ENCODE results near the gene GAREM1. TPM values are rescaled to one million over a fixed set of nuclear protein-coding genes. Genes with fewer than 3 reads are reported as not detected.
A peak's percentile ranks its signal among the peaks of the same experiment; 100 is the strongest.
"Not testable (repeated sequence)": the region's sequence is repeated elsewhere in the genome, so short reads cannot be mapped to it uniquely, and the experiment has no call there.

The GAREM1 gene
- total RNA-seq, 1 donor from 2014 or later = 1.7 TPM

DNA sequence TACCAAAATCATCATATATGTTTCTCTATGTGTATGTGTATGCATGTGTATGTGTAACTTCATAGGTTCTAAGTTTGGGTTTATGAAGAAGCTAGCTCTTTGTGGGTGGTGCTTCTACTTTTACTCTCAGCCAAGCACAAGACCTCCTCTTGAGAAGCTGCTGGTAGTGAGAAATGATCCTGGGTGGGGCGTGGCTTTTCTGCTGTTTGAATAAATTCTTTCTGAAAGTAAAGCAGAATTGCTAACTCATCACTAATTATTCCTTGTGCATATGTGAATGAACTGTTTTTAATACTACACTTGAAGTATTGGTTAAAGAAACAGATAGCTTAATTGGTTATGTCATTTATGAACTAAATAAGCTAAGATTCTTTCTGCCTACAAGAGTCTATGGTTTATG lies 7.6 kb upstream of the GAREM1 start:
- no peaks in the 10 kb centered on the region for H3K36me3 Mint-ChIP-seq (ENCODE audit: unreplicated experiment)
- TF ChIP-seq, protein P1, sequence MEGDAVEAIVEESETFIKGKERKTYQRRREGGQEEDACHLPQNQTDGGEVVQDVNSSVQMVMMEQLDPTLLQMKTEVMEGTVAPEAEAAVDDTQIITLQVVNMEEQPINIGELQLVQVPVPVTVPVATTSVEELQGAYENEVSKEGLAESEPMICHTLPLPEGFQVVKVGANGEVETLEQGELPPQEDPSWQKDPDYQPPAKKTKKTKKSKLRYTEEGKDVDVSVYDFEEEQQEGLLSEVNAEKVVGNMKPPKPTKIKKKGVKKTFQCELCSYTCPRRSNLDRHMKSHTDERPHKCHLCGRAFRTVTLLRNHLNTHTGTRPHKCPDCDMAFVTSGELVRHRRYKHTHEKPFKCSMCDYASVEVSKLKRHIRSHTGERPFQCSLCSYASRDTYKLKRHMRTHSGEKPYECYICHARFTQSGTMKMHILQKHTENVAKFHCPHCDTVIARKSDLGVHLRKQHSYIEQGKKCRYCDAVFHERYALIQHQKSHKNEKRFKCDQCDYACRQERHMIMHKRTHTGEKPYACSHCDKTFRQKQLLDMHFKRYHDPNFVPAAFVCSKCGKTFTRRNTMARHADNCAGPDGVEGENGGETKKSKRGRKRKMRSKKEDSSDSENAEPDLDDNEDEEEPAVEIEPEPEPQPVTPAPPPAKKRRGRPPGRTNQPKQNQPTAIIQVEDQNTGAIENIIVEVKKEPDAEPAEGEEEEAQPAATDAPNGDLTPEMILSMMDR (IDR thresholded peaks at IDR 0.05) = no peak
- DNase-seq (ENCODE audit: extremely low spot score, unreplicated experiment) = no peak
- H3K4me1 Mint-ChIP-seq (ENCODE audit: unreplicated experiment) = no peaks in the 10 kb centered on the region
- peaks cover 40% of the 10 kb centered on the region for H3K27me3 Mint-ChIP-seq (ENCODE audit: unreplicated experiment)
- H3K27ac Mint-ChIP-seq (ENCODE audit: unreplicated experiment) = no peak overlapping the region
- no peaks in the 10 kb centered on the region for H3K9me3 Mint-ChIP-seq (ENCODE audit: unreplicated experiment)
- H3K4me3 Mint-ChIP-seq (ENCODE audit: unreplicated experiment) = no peak overlapping the region

DNA sequence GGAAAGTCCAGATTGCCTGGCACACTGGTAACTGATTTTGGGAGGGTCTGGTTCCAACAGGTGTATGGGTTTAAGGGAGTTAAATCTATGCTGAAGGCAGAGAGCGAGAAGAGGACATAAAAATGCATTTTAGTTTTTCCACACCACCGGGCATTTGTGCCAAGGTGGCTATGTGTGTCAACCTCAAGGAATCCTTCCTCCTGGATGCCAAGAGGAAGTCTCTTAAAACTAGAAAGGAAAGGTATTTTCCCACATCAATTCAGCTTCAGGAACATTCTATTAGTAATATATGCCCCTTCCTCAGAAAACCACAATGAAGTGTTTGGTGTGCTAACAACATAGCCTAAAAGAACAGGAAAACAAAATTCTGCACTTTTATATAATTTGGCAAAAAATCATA lies 5.4 kb upstream of the GAREM1 start:
- no peaks in the 10 kb centered on the region for H3K9me3 Mint-ChIP-seq (ENCODE audit: unreplicated experiment)
- no peak overlapping the region for H3K27ac Mint-ChIP-seq (ENCODE audit: unreplicated experiment)
- DNase-seq (ENCODE audit: extremely low spot score, unreplicated experiment) = peak; percentile 38
- peaks cover 49% of the 10 kb centered on the region for H3K27me3 Mint-ChIP-seq (ENCODE audit: unreplicated experiment)
- H3K4me3 Mint-ChIP-seq (ENCODE audit: unreplicated experiment) = no peak overlapping the region
- H3K4me1 Mint-ChIP-seq (ENCODE audit: unreplicated experiment) = peaks cover 4% of the 10 kb centered on the region
- TF ChIP-seq, protein P1 (IDR thresholded peaks at IDR 0.05) = no peak
- no peaks in the 10 kb centered on the region for H3K36me3 Mint-ChIP-seq (ENCODE audit: unreplicated experiment)

DNA sequence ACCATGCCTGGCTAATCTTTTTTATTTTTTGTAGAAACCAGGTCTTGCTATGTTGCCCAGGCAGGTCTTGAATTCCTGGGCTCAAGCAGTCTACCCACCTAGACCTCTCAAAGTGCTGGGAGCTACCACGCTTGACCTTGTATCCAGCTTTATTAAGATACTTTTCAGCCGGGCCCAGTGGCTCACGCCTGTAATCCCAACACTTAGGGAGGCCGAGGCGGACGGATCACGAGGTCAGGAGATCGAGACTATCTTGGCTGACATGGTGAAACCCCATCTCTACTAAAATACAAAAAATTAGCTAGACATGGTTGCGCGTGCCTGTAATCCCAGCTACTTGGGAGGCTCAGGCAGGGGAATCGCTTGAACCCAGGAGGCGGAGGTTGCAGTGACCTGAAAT lies 4.4 kb upstream of the GAREM1 start:
- H3K4me3 Mint-ChIP-seq (ENCODE audit: unreplicated experiment); H3K36me3 Mint-ChIP-seq (ENCODE audit: unreplicated experiment); H3K27ac Mint-ChIP-seq (ENCODE audit: unreplicated experiment); H3K4me1 Mint-ChIP-seq (ENCODE audit: unreplicated experiment); H3K9me3 Mint-ChIP-seq (ENCODE audit: unreplicated experiment): not testable (repeated sequence)
- peaks cover 47% of the 10 kb centered on the region for H3K27me3 Mint-ChIP-seq (ENCODE audit: unreplicated experiment)
- peak; percentile 54 for DNase-seq (ENCODE audit: extremely low spot score, unreplicated experiment)

DNA sequence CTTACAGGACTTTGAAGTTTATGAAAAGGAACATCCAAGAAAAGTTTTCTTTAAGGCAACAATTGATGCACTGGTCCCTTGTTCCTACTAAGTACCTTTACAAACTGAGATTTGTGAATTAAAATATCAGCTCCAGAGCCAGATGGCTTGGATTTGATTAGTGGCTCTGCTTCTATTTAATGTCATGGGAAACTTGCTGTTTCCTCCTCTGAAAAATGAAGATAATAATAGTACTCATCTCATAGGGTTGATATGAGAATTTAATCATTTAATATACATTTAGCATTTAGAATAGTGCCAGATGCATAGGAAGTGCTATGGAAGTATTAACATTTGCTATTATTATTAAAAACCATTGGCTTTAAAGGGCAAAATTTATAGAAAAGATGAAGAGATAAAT lies 2.6 kb upstream of the GAREM1 start:
- Mint-ChIP-seq H3K27ac (ENCODE audit: unreplicated experiment) (no peak overlapping the region), H3K27me3 (ENCODE audit: unreplicated experiment) (peaks cover 36% of the 10 kb centered on the region), H3K9me3 (ENCODE audit: unreplicated experiment) (no peaks in the 10 kb centered on the region), H3K36me3 (ENCODE audit: unreplicated experiment) (no peaks in the 10 kb centered on the region), H3K4me1 (ENCODE audit: unreplicated experiment) (peaks cover 20% of the 10 kb centered on the region), H3K4me3 (ENCODE audit: unreplicated experiment) (no peak overlapping the region)
- no peak for DNase-seq (ENCODE audit: extremely low spot score, unreplicated experiment)
- TF ChIP-seq, protein P1 (IDR thresholded peaks at IDR 0.05) = no peak

DNA sequence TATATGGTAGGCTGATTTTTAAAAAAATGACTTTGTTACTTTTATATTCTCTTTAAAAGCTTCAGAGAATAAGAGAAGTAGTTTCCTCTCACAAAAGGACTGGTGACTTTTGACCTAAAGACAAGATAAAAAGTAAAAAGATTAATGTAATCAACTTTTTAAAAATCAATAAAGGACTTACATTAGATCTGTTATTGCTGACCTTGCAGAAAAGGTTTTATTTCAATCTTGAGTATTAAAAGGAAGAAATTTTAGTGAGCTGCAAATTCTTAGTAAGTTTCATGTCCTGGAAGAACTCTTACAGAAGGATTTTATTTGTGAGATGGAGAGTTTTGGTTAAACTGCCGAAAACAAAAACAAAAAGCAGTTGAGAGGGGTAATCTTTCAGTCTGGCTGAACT lies 2.2 kb upstream of the GAREM1 start:
- no peak overlapping the region for H3K4me3 Mint-ChIP-seq (ENCODE audit: unreplicated experiment)
- no peak overlapping the region for H3K27ac Mint-ChIP-seq (ENCODE audit: unreplicated experiment)
- no peaks in the 10 kb centered on the region for H3K36me3 Mint-ChIP-seq (ENCODE audit: unreplicated experiment)
- TF ChIP-seq, protein P1 (IDR thresholded peaks at IDR 0.05) = no peak
- H3K4me1 Mint-ChIP-seq (ENCODE audit: unreplicated experiment) = peaks cover 21% of the 10 kb centered on the region
- H3K27me3 Mint-ChIP-seq (ENCODE audit: unreplicated experiment) = peaks cover 36% of the 10 kb centered on the region
- DNase-seq (ENCODE audit: extremely low spot score, unreplicated experiment) = no peak
- no peaks in the 10 kb centered on the region for H3K9me3 Mint-ChIP-seq (ENCODE audit: unreplicated experiment)

DNA sequence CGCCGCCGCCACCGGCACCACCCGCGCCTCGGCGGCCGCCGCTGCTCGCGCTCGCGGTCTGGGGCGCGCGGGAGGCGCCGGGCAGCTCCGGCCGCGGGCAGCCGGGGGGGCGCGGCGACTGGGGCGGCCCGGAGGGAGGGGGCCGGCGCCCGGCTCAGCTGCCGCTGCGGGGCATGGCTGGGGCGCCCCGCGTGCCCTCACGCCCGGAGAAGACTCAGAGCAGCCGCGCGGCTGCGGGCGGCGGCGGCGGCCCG lies 295 bp downstream of the GAREM1 start:
- no peak for DNase-seq (ENCODE audit: extremely low spot score, unreplicated experiment)
- H3K9me3 Mint-ChIP-seq (ENCODE audit: unreplicated experiment) = no peaks in the 10 kb centered on the region
- peaks cover 21% of the 10 kb centered on the region for H3K4me1 Mint-ChIP-seq (ENCODE audit: unreplicated experiment)

More for the DNA sequence above, 295 bp downstream of the GAREM1 start:
- Mint-ChIP-seq H3K36me3 (ENCODE audit: unreplicated experiment) (no peaks in the 10 kb centered on the region), H3K4me3 (ENCODE audit: unreplicated experiment) (peak overlapping the region; percentile 88), H3K27ac (ENCODE audit: unreplicated experiment) (no peak overlapping the region), H3K27me3 (ENCODE audit: unreplicated experiment) (peaks cover 28% of the 10 kb centered on the region)
- TF ChIP-seq, protein P1 (IDR thresholded peaks at IDR 0.05) = no peak
